H9 (cell line): Measurements from ENCODE around the gene NAPA. TPM values are rescaled to one million over a fixed set of nuclear protein-coding genes. Genes with fewer than 3 reads are reported as not detected.

Source experiments
- DNase-seq: peaks from one replicate; pipeline ENCODE4 v3.0.0-alpha.2; 2017
- H2AFZ ChIP-seq: one replicate; pipeline ENCODE4 v1.6.1; 2013; ENCODE audit warnings: mild to moderate bottlenecking, low read length, control low read depth, moderate library complexity
- H2AK5ac ChIP-seq: 2 replicates; pipeline ENCODE4 v1.6.1; 2013; ENCODE audit warnings: low read length, control low read depth, mixed read lengths; ENCODE audit not compliant: insufficient read length
- H2BK120ac ChIP-seq: one replicate; pipeline ENCODE4 v1.6.1; 2013; ENCODE audit warnings: low read depth, mild to moderate bottlenecking, low read length, control low read depth, inconsistent platforms; ENCODE audit not compliant: poor library complexity, severe bottlenecking
- H2BK12ac ChIP-seq: 2 replicates; pipeline ENCODE4 v1.6.1; 2013; ENCODE audit warnings: low read length, control low read depth, mixed read lengths, low read depth; ENCODE audit not compliant: insufficient read length
- H2BK15ac ChIP-seq: 2 replicates; pipeline ENCODE4 v1.6.1; 2013; ENCODE audit warnings: low read depth, low read length, control low read depth
- H2BK20ac ChIP-seq: one replicate; pipeline ENCODE4 v1.6.1; 2013; ENCODE audit warnings: low read depth, mild to moderate bottlenecking, low read length, control low read depth, inconsistent platforms; ENCODE audit not compliant: poor library complexity, severe bottlenecking
- H2BK5ac ChIP-seq: 2 replicates; pipeline ENCODE4 v1.6.1; 2013; ENCODE audit warnings: low read length, control low read depth, mixed read lengths; ENCODE audit not compliant: insufficient read length
- H3K14ac ChIP-seq: 2 replicates; pipeline ENCODE4 v1.6.1; 2013; ENCODE audit warnings: low read length, control low read depth; ENCODE audit not compliant: insufficient read depth
- H3K18ac ChIP-seq: 2 replicates; pipeline ENCODE4 v1.6.1; 2013; ENCODE audit warnings: low read depth, mild to moderate bottlenecking, mixed read lengths, low read length, control low read depth; ENCODE audit not compliant: insufficient read length
- H3K23ac ChIP-seq: 2 replicates; pipeline ENCODE4 v1.6.1; 2013; ENCODE audit warnings: low read length, control low read depth, mixed read lengths, low read depth; ENCODE audit not compliant: insufficient read length
- H3K23me2 ChIP-seq: 2 replicates; pipeline ENCODE4 v1.6.1; 2013; ENCODE audit warnings: low read depth, mild to moderate bottlenecking, mixed read lengths, low read length, control low read depth; ENCODE audit not compliant: insufficient read length, poor library complexity, severe bottlenecking
- H3K27ac ChIP-seq: 2 replicates; pipeline ENCODE4 v1.5.1; 2013; ENCODE audit warnings: low read length, control low read depth, mixed read lengths, low read depth; ENCODE audit not compliant: insufficient read length
- H3K27me3 ChIP-seq: 2 replicates; pipeline ENCODE4 v1.6.1; 2013; ENCODE audit warnings: low read length, control low read depth, inconsistent platforms; ENCODE audit not compliant: insufficient read depth
- H3K4ac ChIP-seq: 2 replicates; pipeline ENCODE4 v1.6.1; 2013; ENCODE audit warnings: low read depth, mild to moderate bottlenecking, control low read depth, inconsistent platforms, low read length, moderate library complexity
- H3K4me1 ChIP-seq: 2 replicates; pipeline ENCODE4 v1.6.1; 2013; ENCODE audit warnings: low read length, control low read depth, inconsistent platforms; ENCODE audit not compliant: insufficient read depth
- H3K4me2 ChIP-seq: 2 replicates; pipeline ENCODE4 v1.6.1; 2013; ENCODE audit warnings: low read length, control low read depth, mixed read lengths; ENCODE audit not compliant: insufficient read length, insufficient read depth
- H3K56ac ChIP-seq: 2 replicates; pipeline ENCODE4 v1.6.1; 2013; ENCODE audit warnings: low read depth, mild to moderate bottlenecking, mixed read lengths, low read length, control low read depth; ENCODE audit not compliant: insufficient read length
- H3K79me1 ChIP-seq: 2 replicates; pipeline ENCODE4 v1.6.1; 2013; ENCODE audit warnings: low read depth, mild to moderate bottlenecking, moderate library complexity, low read length, control low read depth, inconsistent platforms; ENCODE audit not compliant: insufficient read depth, poor library complexity, severe bottlenecking
- H3K79me2 ChIP-seq: 2 replicates; pipeline ENCODE4 v1.6.1; 2013; ENCODE audit warnings: low read length, control low read depth, inconsistent platforms; ENCODE audit not compliant: insufficient read depth
- H3K9ac ChIP-seq: 2 replicates; pipeline ENCODE4 v1.6.1; 2013; ENCODE audit warnings: low read length, control low read depth, mixed read lengths; ENCODE audit not compliant: insufficient read length; ENCODE audit errors: extremely low read depth
- H3K9me3 ChIP-seq: one replicate; pipeline ENCODE4 v1.6.1; 2013; ENCODE audit warnings: low read depth, low read length, inconsistent platforms; ENCODE audit not compliant: control insufficient read depth
- H3T11ph ChIP-seq: one replicate; pipeline ENCODE4 v1.6.1; 2013; ENCODE audit warnings: mild to moderate bottlenecking, low read length, control low read depth, inconsistent platforms
- H4K20me1 ChIP-seq: one replicate; pipeline ENCODE4 v1.6.1; 2013; ENCODE audit not compliant: control insufficient read depth, insufficient read length, insufficient read depth
- H4K5ac ChIP-seq: 2 replicates; pipeline ENCODE4 v1.6.1; 2013; ENCODE audit warnings: low read depth, mild to moderate bottlenecking, mixed read lengths, low read length, control low read depth; ENCODE audit not compliant: insufficient read length
- H4K8ac ChIP-seq: replicated peaks from 2 replicates; pipeline ENCODE4 v1.6.1; 2013; ENCODE audit warnings: low read length, control low read depth, mixed read lengths, low read depth; ENCODE audit not compliant: insufficient read length
- H4K91ac ChIP-seq: 2 replicates; pipeline ENCODE4 v1.6.1; 2013; ENCODE audit warnings: low read depth, mild to moderate bottlenecking, moderate library complexity, mixed read lengths, low read length, control low read depth; ENCODE audit not compliant: insufficient read length
- H3K27ac Mint-ChIP-seq, 3 experiments: 2 replicates in 2 of 3; 3 replicates in 1 of 3; pipeline ENCODE4 v1.8.0; 2020 to 2021; ENCODE audit warnings: mixed read lengths in 3 of 3, mild to moderate bottlenecking in 1 of 3, moderate library complexity in 1 of 3
- H3K27me3 Mint-ChIP-seq: 2 replicates; pipeline ENCODE4 v1.8.0; 2021; ENCODE audit warnings: low read depth, mild to moderate bottlenecking, moderate library complexity, mixed read lengths
- H3K36me3 Mint-ChIP-seq, 3 experiments: 2 replicates in 2 of 3; 3 replicates in 1 of 3; pipeline ENCODE4 v1.8.0; 2020 to 2021; ENCODE audit warnings: low read depth in 3 of 3, mixed read lengths in 3 of 3; ENCODE audit not compliant: insufficient read depth in 1 of 3
- H3K4me1 Mint-ChIP-seq, 2 experiments: 2 replicates each; pipeline ENCODE4 v1.8.0; 2020; ENCODE audit warnings: mixed read lengths in 2 of 2
- H3K4me3 Mint-ChIP-seq, 2 experiments: 2 replicates in 1 of 2; 3 replicates in 1 of 2; pipeline ENCODE4 v1.8.0; 2020 to 2021; ENCODE audit warnings: mild to moderate bottlenecking in 2 of 2, mixed read lengths in 2 of 2, moderate library complexity in 1 of 2
- H3K9me3 Mint-ChIP-seq, 2 experiments: 2 replicates in 1 of 2; 3 replicates in 1 of 2; pipeline ENCODE4 v1.8.0; 2020; ENCODE audit warnings: mild to moderate bottlenecking in 2 of 2, mixed read lengths in 2 of 2, moderate library complexity in 1 of 2
- WGBS: extraction: QIAGEN DNeasy Blood & Tissue Kit; methylation state at CpG from one replicate; pipeline ENCODE4 v1.1.7; 2013; ENCODE audit warnings: missing lambda C conversion rate, low lambda C conversion rate, mixed read lengths; ENCODE audit not compliant: insufficient read length; ENCODE audit errors: extremely low coverage; 5-methylcytosine and 5-hydroxymethylcytosine counted together
- total RNA-seq: library from RNA; stranded (reverse); gene quantifications from 2 replicates; pipeline ENCODE4 v1.2.1, GENCODE V29; 2021
- TF ChIP-seq, protein P1 (sequence below): fragments of 200-600 bp; sonication (generic); conservative IDR thresholded peaks from 3 replicates; pipeline ENCODE4 v1.8.0; 2021; ENCODE audit warnings: antibody characterized with exemption, mild to moderate bottlenecking

NAPA gene
- total RNA-seq, 1 experiment from 2014 or later = 62.8 TPM

DNA sequence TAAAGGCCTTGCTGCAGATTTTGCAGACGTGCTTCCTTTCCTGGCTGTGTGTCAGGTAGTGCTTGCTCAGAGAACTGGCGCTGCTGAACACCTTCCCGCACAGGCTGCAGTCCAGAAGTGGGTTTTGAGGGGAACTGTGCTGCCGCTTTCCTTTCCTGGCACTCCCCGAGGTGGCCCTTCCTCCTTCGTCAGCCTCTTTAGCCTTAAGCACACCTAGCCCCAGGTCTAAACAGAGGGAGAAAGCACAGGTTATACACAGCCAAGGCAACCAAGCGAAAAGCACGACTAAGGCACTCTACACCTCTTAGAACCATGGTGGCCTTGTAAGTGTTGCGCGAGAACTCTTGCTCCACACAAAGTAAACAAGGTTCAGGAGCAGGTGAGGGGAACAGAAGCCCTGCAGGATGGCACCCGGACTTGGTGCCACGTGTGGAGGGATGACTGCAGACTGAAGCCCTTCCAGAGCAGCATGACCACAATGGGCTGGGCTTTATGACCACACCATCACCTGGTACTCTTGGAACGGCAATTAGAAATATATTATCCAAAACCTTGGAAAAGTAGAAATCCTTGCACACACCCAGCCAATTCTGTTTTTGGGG is 34.5 kb upstream of the NAPA start:
- Mint-ChIP-seq H3K4me3 (no peak overlapping the region), H3K9me3 (no peaks in the 10 kb centered on the region), H3K27me3 (no peaks in the 10 kb centered on the region; the same call in 1 of the 2 replicates), H3K36me3 (no peaks in the 10 kb centered on the region), H3K4me1 (peaks cover 5 to 7% of the 10 kb centered on the region in 2 experiments), H3K27ac (peak overlapping the region in 1 of 3 experiments; percentile 65; a peak in 2 of 7 replicates)
- no peak overlapping the region for H4K8ac ChIP-seq
- TF ChIP-seq, protein P1, sequence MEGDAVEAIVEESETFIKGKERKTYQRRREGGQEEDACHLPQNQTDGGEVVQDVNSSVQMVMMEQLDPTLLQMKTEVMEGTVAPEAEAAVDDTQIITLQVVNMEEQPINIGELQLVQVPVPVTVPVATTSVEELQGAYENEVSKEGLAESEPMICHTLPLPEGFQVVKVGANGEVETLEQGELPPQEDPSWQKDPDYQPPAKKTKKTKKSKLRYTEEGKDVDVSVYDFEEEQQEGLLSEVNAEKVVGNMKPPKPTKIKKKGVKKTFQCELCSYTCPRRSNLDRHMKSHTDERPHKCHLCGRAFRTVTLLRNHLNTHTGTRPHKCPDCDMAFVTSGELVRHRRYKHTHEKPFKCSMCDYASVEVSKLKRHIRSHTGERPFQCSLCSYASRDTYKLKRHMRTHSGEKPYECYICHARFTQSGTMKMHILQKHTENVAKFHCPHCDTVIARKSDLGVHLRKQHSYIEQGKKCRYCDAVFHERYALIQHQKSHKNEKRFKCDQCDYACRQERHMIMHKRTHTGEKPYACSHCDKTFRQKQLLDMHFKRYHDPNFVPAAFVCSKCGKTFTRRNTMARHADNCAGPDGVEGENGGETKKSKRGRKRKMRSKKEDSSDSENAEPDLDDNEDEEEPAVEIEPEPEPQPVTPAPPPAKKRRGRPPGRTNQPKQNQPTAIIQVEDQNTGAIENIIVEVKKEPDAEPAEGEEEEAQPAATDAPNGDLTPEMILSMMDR = no peak
- H2BK12ac ChIP-seq = no peak overlapping the region
- H3K79me2 ChIP-seq = no peaks in the 10 kb centered on the region
- H4K5ac ChIP-seq = no peak overlapping the region
- H3T11ph ChIP-seq = no peak overlapping the region
- no peaks in the 10 kb centered on the region for H3K79me1 ChIP-seq
- no peak for DNase-seq
- H2BK120ac ChIP-seq = no peak overlapping the region
- H3K4ac ChIP-seq = no peak overlapping the region
- no peak overlapping the region for H3K56ac ChIP-seq
- H2BK15ac ChIP-seq = no peak overlapping the region
- H2AFZ ChIP-seq = no peak overlapping the region
- H3K4me2 ChIP-seq = no peak overlapping the region
- H3K9ac ChIP-seq = no peak overlapping the region
- H4K91ac ChIP-seq = no peak overlapping the region
- H2AK5ac ChIP-seq = no peak overlapping the region
- H3K14ac ChIP-seq = no peak overlapping the region; the same call in 1 of the 2 replicates
- no peaks in the 10 kb centered on the region for H3K4me1 ChIP-seq
- H2BK20ac ChIP-seq = no peak overlapping the region
- no peak overlapping the region for H3K18ac ChIP-seq
- H3K27ac ChIP-seq = no peak overlapping the region
- no CpG with 5 or more reads among the region's 13 CpGs for WGBS
- no peak overlapping the region for H2BK5ac ChIP-seq
- H3K23ac ChIP-seq = no peak overlapping the region
- H4K20me1 ChIP-seq = no peaks in the 10 kb centered on the region
- H3K9me3 ChIP-seq = no peaks in the 10 kb centered on the region
- no peaks in the 10 kb centered on the region for H3K23me2 ChIP-seq
- H3K27me3 ChIP-seq = no peaks in the 10 kb centered on the region; the same call in 1 of the 2 replicates
